Neutrophil (primary cell): ENCODE data around the gene RCN1.

Experiments used
- H3K27ac ChIP-seq: fragments of 200-600 bp; sonication (generic); 2 replicates; pipeline ENCODE4 v1.5.1; 2016; ENCODE audit warnings: mild to moderate bottlenecking, moderate library complexity
- H3K27me3 ChIP-seq: fragments of 200-600 bp; sonication (generic); 2 replicates; pipeline ENCODE4 v1.6.0; 2016; ENCODE audit warnings: mild to moderate bottlenecking
- H3K36me3 ChIP-seq: fragments of 200-600 bp; sonication (generic); 2 replicates; pipeline ENCODE4 v1.5.1; 2017
- H3K4me1 ChIP-seq, 2 experiments: fragments of 200-600 bp in 1 of 2; sonication (generic) in 1 of 2; 1 replicate in 1 of 2; 2 replicates in 1 of 2; pipeline versions ENCODE4 v1.5.1 to v1.6.1; 2013 to 2016; ENCODE audit warnings: low read depth in 1 of 2, low read length in 1 of 2, mild to moderate bottlenecking in 1 of 2, moderate library complexity in 1 of 2; ENCODE audit not compliant: control insufficient read depth in 1 of 2, insufficient read depth in 1 of 2
- H3K4me3 ChIP-seq, 2 experiments: fragments of 200-600 bp in 1 of 2; sonication (generic) in 1 of 2; 1 replicate in 1 of 2; 2 replicates in 1 of 2; pipeline ENCODE4 v1.5.1; 2013 to 2016; ENCODE audit warnings: low read depth in 1 of 2, low read length in 1 of 2, mild to moderate bottlenecking in 1 of 2, moderate library complexity in 1 of 2
- H3K9me3 ChIP-seq: fragments of 200-600 bp; sonication (generic); 2 replicates; pipeline ENCODE4 v1.5.1; 2016
- CTCF ChIP-seq: fragments of 200-600 bp; sonication (generic); IDR thresholded peaks from 2 replicates; pipeline ENCODE4 v1.5.1; 2016; ENCODE audit warnings: antibody characterized with exemption

The RCN1 gene

GRCh38 chr11:32109138-32109537 is 18.3 kb downstream of the RCN1 start:
- H3K36me3 ChIP-seq, result no peaks in the 10 kb centered on the region
- TF ChIP-seq CTCF, result no peak
- H3K4me1 ChIP-seq, result no peaks in the 10 kb centered on the region
- H3K9me3 ChIP-seq, result no peaks in the 10 kb centered on the region
- no peaks in the 10 kb centered on the region for H3K27me3 ChIP-seq
- H3K4me3 ChIP-seq, result no peak overlapping the region
- no peak overlapping the region for H3K27ac ChIP-seq

GRCh38 chr11:32109592-32109991 is 18.7 kb downstream of the RCN1 start:
- H3K27me3 ChIP-seq, result no peaks in the 10 kb centered on the region
- no peak overlapping the region for H3K27ac ChIP-seq
- no peaks in the 10 kb centered on the region for H3K36me3 ChIP-seq
- no peak overlapping the region for H3K4me3 ChIP-seq
- no peaks in the 10 kb centered on the region for H3K9me3 ChIP-seq
- TF ChIP-seq CTCF, result no peak
- H3K4me1 ChIP-seq, result no peaks in the 10 kb centered on the region

GRCh38 chr11:32110795-32111194 is 19.9 kb downstream of the RCN1 start:
- no peaks in the 10 kb centered on the region for H3K9me3 ChIP-seq
- H3K4me3 ChIP-seq, result no peak overlapping the region
- no peaks in the 10 kb centered on the region for H3K27me3 ChIP-seq
- no peaks in the 10 kb centered on the region for H3K36me3 ChIP-seq
- TF ChIP-seq CTCF, result no peak
- no peaks in the 10 kb centered on the region for H3K4me1 ChIP-seq
- H3K27ac ChIP-seq, result no peak overlapping the region

- Histone ChIP-seq H3K27ac (no peak overlapping the region), H3K27me3 (no peaks in the 10 kb centered on the region), H3K36me3 (no peaks in the 10 kb centered on the region), H3K4me3 (no peak overlapping the region), H3K9me3 (no peaks in the 10 kb centered on the region), H3K4me1 (no peaks in the 10 kb centered on the region)
- TF ChIP-seq CTCF, result no peak
Observed at GRCh38 chr11:32113200-32113919, 22.5 kb downstream of the RCN1 start.

- no peak for TF ChIP-seq CTCF
- no peaks in the 10 kb centered on the region for H3K27me3 ChIP-seq
- H3K4me1 ChIP-seq, result no peaks in the 10 kb centered on the region
- H3K36me3 ChIP-seq, result no peaks in the 10 kb centered on the region
- no peaks in the 10 kb centered on the region for H3K9me3 ChIP-seq
- no peak overlapping the region for H3K4me3 ChIP-seq
- H3K27ac ChIP-seq, result no peak overlapping the region
Observed at GRCh38 chr11:32113920-32114203, 23.0 kb downstream of the RCN1 start.

GRCh38 chr11:32115446-32115845 is 24.6 kb downstream of the RCN1 start:
- Histone ChIP-seq H3K36me3 (no peaks in the 10 kb centered on the region), H3K27ac (no peak overlapping the region), H3K27me3 (no peaks in the 10 kb centered on the region), H3K4me1 (no peaks in the 10 kb centered on the region), H3K4me3 (no peak overlapping the region), H3K9me3 (no peaks in the 10 kb centered on the region)
- TF ChIP-seq CTCF, result no peak
